ENCODE data around the gene TSTD1.

GRCh38 chr1:160996178-160996577, 42.6 kb downstream of the TSTD1 start:
- no peak for TF ChIP-seq POLR2A (IDR thresholded peaks at IDR 0.05)
- TF ChIP-seq CTCF (IDR thresholded peaks at IDR 0.05), result no peak
